Epithelial cell of proximal tubule (primary cell): ENCODE results near the gene OR5H6. TPM values are rescaled to one million over a fixed set of nuclear protein-coding genes. Genes with fewer than 3 reads are reported as not detected.

Experiments used
- DNase-seq: peaks from one replicate; pipeline ENCODE4 v3.0.0-alpha.2; 2011; ENCODE audit warnings: low read depth
- H3K4me3 ChIP-seq: 2 replicates; pipeline ENCODE4 v1.5.1; 2011; ENCODE audit warnings: low read depth, mild to moderate bottlenecking, low read length
- CTCF ChIP-seq: conservative IDR thresholded peaks from 2 replicates; pipeline ENCODE4 v1.5.1; 2012; ENCODE audit warnings: low read depth, mild to moderate bottlenecking, low read length
- total RNA-seq: library from RNA; depleted of rRNA; stranded (reverse); fragments of >200 nt; gene quantifications from 2 replicates; pipeline ENCODE4 v1.2.3, GENCODE V29; 2015

Gene OR5H6
- total RNA-seq, 1 donor from 2014 or later = not detected

- DNase-seq = no peak
- no peak within 1 kb of the TSS for H3K4me3 ChIP-seq
- no peak for TF ChIP-seq CTCF
Observed at GRCh38 chr3:98282205-98282604, 18.2 kb downstream of the OR5H6 start, which contains the start of gene OR5H2. TSS of gene OR5H2 (plus strand) at chr3:98282505. CDS start at chr3:98282903, 398 bp downstream.

GRCh38 chr3:98290916-98291315 lies 26.9 kb downstream of the OR5H6 start:
- no peak overlapping the region for H3K4me3 ChIP-seq
- TF ChIP-seq CTCF = no peak
- DNase-seq = no peak

GRCh38 chr3:98291332-98291957 lies 27.4 kb downstream of the OR5H6 start:
- no peak for TF ChIP-seq CTCF
- no peak overlapping the region for H3K4me3 ChIP-seq
- no peak for DNase-seq

Other genes starting within 250 kb of the OR5H6 start
- not detected in 2 replicates for gene GABRR3, start 228.9 kb upstream of the OR5H6 start, total RNA-seq
- not detected in 2 replicates for gene OR5AC2, start 177.1 kb upstream of the OR5H6 start, total RNA-seq
- not detected in 2 replicates for gene OR5H1, start 133.5 kb upstream of the OR5H6 start, total RNA-seq
- gene OR5H14, start 116.8 kb upstream of the OR5H6 start, total RNA-seq = not detected in 2 replicates
- not detected in 2 replicates for gene OR5H15, start 97.5 kb upstream of the OR5H6 start, total RNA-seq
- not detected in 2 replicates for gene OR5H2, start 18.3 kb downstream of the OR5H6 start, total RNA-seq
- gene OR5K4, start 89.6 kb downstream of the OR5H6 start, total RNA-seq = not detected in 2 replicates
- not detected in 2 replicates for gene OR5K3, start 126.4 kb downstream of the OR5H6 start, total RNA-seq
- gene OR5K1, start 199.0 kb downstream of the OR5H6 start, total RNA-seq = not detected in 2 replicates
- not detected in 2 replicates for gene OR5K2, start 233.4 kb downstream of the OR5H6 start, total RNA-seq